ENCODE results near the gene GPX3.

Gene GPX3

DNA sequence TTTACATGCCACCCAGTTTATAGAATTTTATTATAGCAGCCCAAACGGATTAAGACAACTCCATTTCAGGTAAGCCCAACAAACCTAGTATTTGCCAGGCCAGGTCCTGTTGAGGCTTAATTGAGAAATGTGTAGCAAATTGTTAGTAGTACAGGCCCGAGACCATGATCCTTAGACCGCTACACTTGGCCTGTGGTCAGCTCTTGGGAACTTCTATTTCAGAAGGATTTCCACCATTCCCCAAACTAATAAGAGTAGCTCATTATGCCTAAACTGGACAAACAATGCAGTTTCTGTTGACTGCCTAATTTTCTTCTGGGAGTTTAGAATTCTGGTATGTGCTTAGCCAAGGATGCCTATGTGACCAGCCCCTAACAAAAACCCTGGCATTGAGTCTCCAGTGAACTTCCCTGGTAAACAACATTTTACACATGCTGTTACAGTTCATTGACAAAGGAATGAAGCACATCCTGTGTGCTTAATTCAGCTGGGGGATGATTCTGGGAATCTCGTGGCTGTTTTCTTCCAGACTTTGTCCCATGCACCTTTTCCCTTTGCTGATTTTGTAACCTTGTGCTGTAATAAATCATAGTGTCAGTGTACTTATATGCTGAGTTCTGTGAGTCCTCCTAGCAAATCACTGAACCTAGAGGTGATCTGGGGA, 5.6 kb upstream of the GPX3 start:
- DNase-seq = no peak

DNA sequence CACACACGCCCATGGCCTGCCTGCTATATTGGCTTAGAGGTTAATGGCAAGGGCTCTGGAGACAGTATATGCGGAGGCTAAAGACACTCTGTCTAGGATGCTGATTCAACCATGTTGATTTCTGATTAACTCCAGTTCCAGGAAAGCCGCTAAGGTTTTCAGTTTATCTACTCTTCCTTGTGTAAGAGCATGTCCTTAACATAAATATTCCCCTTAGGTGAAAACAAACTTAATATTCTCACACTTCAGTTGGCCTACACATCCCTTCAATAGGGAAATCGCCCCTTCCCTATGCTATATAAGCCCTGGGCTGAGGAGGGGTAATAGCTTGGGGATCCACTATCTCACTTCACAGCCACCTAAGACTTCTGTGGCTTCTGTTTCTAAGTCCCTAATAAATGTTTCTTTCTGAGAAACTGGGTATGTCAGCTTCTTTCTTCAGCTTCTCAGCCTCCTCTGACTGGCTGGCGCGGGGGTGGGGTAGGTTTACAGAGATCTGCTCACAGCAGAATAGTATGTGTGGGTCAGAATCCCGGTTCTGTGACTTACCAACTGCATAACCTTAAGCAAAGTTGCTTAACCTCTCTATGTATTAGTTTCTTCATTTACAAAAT, 4.3 kb upstream of the GPX3 start:
- DNase-seq = peak; percentile 31 to 63 (median 46)

DNA sequence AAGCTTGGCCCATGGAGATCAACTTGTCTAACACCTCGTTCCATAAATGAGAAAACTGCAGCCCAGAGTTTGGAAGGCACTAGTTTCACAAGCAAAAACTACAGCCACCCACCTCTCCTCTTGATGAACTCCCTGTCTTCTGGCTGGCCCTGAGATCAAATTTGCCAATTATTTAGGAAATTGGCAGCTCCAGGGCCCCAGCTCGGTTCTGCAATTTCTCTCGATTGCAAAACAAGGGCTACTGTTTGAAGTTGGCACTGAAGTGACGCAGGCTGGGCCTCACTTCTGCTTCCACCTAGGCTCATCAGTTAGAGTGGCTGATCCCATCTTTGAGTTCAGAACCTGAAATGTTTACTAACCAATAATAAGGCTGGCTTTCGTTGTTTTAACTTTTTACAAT, 3.7 kb upstream of the GPX3 start:
- peak; percentile 88 to 95 (median 92) for DNase-seq

DNA sequence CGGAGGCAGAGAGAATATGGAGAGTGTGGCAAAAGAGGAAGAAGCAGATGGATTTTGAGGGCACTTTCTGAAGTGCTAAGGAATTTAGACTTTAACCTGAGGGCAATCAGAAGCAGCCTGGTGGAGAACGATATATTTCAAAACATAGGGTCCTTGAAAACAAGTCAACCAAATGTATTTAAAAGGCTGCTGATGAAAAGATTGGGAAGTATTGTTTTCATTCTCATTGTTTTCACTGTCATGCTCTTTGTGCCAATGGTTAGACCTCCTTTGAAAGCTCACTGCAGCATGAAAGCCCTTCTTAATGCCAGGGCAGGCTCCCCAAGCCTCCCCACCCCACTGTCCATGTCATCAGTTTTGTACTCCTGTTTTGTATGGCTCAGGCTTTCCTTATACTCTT, 2.5 kb upstream of the GPX3 start:
- no peak for DNase-seq

DNA sequence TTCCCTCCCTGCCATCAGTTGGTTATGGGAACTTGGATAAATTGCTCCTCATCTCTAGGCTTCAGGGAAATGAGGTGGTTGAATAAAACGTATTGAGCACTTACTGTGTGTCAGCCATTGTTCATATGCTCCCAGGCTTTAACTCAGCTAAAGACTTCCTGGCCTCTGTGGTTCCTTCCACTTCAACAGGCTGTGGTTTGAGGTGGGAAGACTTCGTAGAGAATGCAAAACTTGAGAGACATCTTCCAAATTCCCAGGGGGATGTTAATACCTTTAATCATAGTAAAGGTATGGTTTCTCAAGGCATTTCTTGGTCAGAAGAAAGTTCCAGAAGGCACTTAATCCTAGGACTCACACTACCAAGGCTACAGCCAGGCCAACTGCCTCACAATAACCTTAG, 1.5 kb upstream of the GPX3 start:
- no peak for DNase-seq

DNA sequence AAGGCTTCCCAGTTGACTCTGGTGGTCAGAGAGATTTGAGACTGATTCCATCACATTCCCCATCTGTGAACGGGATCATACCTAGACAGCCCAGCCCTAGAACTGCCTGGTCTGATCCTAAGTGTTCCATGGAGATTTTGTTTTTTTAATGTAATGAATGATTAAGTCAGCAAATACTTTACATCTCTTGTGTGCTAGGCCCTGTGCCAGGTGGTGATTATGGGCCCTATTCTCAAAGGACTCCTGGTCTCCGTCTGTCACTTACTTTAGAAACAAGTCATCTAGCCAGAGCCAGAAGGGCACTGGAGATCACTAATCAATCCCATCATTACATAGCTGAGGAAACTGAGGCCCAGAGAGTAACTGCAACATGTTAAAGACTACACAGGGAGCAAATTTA, 1.1 kb upstream of the GPX3 start:
- DNase-seq = no peak

DNA sequence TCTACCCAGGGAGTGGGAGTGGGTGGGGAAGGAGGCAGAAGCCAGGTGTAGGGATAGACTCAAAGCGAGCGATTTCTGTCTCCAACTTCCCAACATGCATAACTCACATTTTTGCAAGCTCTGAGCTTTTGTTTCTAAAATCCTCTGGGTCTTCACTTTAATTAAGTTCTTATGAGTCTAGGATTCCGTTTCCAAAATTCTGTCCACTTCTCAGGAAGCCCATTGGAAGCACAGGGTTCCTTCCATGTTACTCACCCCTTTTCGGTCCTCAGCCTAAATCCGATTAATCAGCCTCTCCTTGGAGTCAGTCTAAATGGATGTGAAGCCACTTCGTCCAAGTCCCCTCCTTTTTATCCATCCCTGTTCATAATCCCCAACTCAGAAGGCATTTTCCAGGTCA, 1.4 kb downstream of the GPX3 start:
- no peak for DNase-seq

DNA sequence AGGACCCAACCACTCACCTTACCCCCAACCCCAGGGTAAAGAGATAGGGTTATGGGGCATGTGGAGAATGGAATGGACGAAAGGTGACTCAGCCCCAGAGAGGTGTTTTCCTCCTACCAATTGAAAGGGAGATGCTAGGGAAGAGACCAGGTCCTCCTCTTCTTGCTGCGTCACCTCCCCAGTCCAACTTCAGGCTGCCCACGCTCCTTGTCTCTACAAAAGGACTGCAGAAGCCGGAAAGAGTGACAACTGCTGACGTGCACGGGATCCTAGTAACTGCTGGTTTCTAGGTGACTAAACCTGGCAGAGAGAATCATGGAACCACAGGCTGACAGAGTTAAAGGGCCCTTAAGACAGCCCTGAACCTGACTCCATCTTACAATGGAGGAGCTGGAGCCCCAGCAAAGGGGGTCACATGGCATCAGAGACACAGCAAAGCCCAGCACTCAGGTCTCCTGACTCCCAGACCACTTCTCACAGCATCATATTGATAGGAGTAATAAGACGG, 2.2 kb downstream of the GPX3 start:
- no peak for DNase-seq

DNA sequence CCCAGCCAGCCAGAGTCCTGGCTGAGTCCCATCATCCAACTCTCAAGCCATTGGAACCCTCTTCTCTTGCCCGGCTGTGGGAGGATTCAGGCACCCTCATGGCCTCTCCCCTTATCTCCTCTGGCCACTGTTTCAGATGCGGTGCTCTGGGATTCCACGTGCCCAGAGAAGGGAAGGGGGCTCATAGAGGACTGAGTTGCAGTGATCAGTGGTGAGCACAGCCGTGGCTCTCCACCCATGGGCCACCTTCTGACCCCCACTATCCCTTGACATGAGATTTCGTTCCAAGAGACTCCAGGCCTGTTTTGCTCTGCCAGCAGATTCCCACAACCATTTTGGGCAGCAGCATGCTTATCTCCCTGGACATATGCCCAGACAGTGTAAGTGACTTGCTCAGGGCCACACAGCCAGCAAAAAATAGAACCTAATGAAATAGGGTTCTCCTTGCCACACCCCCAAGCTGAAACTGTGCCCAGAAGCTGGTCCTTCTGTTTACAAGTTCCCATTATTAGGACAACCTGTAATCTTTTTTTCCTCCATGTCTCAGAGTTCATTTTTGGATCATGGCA, 2.7 kb downstream of the GPX3 start:
- DNase-seq = peak in 3 of 4 experiments; percentile 33 to 53 (median 42)

DNA sequence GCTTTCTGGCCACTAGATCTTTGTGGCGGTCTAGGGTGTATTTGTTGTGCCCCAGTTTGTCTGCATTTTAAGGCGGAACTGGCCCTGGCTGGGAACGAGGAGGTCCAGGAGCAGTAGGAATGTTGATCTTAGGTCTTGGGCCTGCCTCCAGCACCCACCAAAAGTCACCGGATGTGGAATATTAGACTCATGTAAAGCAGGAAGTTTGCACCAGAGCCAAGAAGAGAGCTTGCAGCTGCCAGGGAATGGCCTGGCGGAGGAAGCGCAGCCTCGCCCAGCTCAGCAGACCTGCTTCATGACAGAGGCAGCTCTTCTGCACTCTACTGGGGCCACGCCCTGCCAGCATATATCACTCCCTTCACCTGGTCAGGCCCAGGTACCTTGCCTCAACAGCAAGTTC, 3.3 kb downstream of the GPX3 start:
- peak; percentile 25 to 67 (median 52) for DNase-seq

DNA sequence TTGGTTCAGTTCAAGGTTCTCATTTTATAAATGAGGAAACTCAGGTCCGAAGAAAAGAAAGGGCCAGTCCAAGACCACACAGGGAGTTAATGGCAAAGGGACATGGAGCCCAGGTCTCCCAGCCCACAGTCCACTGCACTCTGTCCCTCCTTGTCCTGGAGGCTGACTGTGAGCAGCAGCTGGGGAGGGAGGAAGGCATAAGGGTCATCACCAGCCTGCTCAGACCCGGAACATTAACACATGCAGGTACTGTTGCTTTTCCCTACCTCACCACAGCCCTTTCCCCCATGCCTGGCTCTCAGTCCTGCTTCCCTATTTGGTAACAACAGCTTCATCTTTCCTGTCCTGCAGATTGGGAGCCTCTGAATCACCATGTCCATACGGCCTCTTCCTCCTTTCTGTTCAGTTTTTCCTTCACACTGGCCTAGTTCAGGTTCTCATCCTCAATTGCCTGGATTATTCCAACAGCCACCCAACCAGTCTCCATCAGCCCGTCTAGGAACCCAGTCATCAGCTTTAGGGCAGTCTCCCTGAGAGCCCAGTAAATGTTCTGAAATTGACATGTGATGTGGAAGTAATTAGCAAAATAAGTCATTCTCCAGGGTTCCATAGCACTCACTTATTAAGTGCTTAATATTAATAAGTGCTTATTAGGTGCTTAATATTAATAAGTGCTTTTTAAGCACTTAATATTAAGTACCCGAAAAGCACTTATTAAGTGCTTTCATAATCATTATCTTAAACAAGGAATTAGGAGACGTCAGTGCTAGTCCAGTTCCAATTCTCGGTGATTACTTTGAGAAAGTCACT, 4.3 kb downstream of the GPX3 start:
- peak in 2 of 4 experiments; percentile 46 to 58 for DNase-seq

DNA sequence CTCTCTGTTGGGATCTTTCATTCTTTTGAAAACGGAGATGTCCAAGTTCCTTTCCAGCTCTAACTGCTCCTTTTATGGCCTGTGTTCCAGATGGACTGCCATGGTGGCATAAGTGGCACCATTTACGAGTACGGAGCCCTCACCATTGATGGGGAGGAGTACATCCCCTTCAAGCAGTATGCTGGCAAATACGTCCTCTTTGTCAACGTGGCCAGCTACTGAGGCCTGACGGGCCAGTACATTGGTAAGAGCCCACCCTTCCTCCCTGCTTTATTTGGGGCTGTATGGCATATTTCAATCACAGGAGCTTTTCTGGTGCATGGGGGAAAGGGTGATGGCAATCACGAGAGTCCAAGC, 4.8 kb downstream of the GPX3 start:
- no peak for DNase-seq

DNA sequence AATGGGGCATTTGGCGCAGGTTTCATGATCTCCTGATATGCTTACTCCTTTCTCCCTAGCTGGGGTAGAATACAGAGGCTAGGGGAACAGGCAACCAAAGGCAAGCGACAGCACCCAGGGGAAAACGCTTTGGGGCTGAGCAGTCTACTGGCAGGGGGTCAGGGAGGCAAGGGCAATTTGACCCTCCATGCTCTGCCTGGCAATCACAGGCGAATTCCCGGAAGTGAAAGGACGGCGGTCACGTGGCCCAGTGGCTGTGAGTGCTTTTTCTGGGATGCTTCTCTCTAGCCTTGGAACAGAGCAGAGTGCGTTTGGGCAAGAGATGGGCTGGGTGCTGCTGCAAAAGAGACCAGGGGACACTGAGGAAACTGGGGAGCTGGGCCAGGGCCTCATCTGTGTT, 5.7 kb downstream of the GPX3 start:
- DNase-seq = no peak

DNA sequence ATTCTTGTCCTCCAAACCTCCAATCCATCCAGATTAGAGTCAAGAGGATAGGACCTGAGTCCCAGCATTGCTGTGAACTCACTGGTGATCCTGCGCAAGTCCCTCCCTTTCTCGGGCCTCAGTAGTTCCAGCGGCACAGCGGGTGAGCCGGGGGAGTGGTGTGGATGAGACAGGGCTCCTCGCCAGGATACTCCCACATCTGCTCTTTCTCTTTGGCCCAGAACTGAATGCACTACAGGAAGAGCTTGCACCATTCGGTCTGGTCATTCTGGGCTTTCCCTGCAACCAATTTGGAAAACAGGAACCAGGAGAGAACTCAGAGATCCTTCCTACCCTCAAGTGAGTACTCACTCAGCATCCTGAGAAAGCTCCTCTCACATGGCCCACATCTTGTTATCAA, 6.3 kb downstream of the GPX3 start:
- DNase-seq = peak; percentile 45 to 70 (median 61)

DNA sequence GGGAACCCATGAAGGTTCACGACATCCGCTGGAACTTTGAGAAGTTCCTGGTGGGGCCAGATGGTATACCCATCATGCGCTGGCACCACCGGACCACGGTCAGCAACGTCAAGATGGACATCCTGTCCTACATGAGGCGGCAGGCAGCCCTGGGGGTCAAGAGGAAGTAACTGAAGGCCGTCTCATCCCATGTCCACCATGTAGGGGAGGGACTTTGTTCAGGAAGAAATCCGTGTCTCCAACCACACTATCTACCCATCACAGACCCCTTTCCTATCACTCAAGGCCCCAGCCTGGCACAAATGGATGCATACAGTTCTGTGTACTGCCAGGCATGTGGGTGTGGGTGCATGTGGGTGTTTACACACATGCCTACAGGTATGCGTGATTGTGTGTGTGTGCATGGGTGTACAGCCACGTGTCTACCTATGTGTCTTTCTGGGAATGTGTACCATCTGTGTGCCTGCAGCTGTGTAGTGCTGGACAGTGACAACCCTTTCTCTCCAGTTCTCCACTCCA, 7.6 kb downstream of the GPX3 start:
- DNase-seq = no peak

DNA sequence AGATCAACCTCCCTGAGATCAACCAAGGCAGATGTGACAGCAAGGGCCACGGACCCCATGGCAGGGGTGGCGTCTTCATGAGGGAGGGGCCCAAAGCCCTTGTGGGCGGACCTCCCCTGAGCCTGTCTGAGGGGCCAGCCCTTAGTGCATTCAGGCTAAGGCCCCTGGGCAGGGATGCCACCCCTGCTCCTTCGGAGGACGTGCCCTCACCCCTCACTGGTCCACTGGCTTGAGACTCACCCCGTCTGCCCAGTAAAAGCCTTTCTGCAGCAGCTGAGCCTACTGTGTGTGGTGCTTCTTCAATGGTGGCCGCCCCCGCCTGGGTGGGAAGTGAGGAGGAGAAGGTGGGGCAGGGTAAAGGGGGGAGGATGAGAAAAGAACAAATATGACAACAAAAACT, 8.3 kb downstream of the GPX3 start:
- no peak for DNase-seq

DNA sequence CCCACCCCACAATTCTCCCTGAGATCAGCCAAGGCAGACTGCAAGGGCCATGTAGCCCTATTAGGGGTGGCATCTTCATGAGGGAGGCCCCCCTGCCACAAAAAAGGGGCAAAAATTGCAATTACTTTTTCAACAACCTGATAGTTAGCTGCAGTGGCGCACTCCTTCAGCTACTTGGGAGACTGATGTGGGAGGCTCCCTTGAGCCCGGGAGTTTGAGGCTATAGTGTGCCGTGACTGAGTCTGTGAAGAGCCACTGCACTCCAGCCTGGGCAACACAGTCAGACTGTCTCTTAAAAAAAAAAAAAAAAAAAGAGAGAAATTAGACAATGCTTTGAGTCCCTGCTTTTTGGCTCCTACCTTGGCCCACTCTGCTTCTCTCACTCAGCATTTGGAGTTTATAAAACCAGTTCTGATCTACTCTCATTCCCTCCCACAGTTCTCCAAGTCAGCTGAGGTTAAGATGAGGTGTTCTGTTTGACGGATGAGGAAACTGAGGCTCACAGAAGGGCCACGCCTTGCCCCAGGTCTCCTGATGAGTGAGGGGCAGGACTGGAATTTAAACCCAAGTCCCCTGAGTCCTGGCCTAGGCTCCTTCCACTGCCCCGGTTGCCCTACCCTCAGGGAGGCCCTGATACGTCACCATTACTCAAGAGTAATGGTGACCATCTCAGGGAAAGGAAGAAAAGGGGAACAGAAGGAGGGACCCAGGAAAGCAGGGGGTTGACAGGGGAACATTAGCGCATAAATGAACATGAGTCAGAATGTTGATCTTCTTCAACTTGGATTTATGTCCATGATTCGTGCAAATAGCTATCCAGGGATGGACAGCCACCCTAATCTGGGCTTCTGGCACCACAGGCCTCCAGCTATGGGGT, 9.0 kb downstream of the GPX3 start:
- DNase-seq = no peak

DNA sequence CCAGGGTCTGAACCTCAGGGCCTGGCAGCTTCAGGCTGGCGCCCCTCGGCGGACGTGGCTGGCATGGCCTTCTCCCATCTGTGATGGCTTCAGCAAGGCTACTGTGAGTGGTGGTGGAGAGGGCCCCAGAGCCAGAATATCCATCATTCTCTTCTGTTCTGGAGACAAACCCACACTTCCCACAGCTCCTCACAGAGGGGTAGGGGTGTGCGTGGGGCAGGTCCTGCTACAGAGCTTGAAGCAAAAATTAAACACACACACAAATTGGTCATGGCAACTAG, 9.6 kb downstream of the GPX3 start:
- DNase-seq = no peak

DNA sequence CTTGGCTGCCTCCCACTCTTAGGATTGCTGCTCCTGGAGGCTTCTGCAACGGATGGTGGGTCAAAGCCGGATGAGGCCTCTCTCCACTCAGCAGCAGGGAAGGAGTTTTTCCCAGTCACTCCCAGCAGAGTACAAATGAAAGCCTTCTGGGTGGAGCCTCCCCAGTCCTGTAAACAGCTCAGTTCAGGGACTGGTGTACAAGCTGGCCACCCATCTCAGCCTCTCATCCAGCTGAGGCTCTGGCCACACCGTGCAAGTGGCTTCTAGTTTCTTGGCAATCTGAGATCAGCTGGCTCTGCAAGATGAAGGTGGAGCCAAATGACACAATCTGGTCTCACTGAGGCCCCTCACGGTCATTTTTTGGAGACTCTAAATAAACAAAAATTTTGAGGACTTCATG, 10.0 kb downstream of the GPX3 start:
- DNase-seq = no peak

DNA sequence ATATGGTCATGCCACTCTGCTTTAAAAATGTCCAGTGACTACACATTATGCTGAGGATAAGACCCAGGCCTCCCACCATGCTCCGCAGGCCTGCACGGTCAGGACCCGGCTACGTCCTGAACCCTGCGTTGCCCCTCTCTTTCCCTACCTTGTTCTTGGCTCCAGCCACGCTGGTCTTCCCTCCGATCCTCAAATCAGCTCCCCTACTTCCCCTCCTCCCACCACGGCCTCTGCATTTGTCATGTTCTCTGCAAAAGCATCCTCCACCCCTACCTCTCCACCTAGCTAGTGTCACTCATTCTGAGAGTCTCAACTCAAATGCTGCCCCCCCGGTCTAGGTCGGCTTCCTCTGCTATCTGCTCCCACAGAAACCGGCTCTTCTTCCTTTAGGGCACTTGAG, 11.2 kb downstream of the GPX3 start:
- DNase-seq = no peak

DNA sequence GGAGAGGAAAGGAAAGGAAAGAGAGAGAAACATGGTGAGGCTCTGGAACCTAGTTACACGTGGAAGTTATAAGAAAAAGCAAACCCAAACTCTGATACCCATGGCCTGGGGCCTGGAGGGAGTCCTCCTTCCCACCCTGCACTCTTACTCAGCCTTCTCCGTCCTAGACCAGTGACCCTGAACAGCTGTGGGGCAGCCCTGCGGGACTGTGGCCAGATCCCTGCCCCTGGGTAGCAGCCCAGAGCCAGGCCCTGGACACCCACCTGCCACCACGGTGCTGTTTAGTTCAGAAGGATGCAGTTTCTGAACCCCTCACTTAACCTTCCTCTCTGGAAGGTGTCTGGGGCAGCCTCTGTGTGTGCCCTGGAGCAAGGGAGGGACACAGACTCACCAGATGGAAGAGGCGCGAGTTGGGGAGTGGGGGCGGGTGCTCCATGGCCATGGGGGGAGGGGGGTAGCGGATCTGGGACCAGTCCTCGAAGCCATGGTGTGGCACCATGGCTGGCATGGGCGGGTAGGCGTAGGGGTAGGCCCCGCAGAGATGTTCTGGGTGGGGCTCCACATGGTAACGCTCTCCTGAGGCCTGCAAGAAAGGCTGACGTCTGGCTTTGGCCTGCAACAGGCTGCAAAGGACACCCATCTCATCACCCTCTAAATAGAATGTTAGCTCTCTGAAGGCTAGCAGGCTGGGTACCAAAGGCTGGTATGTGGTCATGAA, 13.0 kb downstream of the GPX3 start:
- DNase-seq = no peak

All from suppressor macrophage (primary cell).